Measurements from ENCODE around the gene CMIP.

CMIP gene

GRCh38 chr16:81467815-81468214 lies 23.2 kb downstream of the CMIP start:
- DNase-seq (ENCODE audit: low read depth) = no peak
- no peak for TF ChIP-seq CTCF (IDR thresholded peaks at IDR 0.05; ENCODE audit: low read length, missing control alignments)
- no peak overlapping the region for H3K4me3 ChIP-seq (replicated peaks; ENCODE audit: low read depth, low read length)

GRCh38 chr16:81468269-81468902 lies 23.8 kb downstream of the CMIP start:
- no peak for TF ChIP-seq CTCF (IDR thresholded peaks at IDR 0.05; ENCODE audit: low read length, missing control alignments)
- no peak for DNase-seq (ENCODE audit: low read depth)
- no peak overlapping the region for H3K4me3 ChIP-seq (replicated peaks; ENCODE audit: low read depth, low read length)

GRCh38 chr16:81469183-81469677 lies 24.6 kb downstream of the CMIP start:
- no peak for DNase-seq (ENCODE audit: low read depth)
- no peak overlapping the region for H3K4me3 ChIP-seq (replicated peaks; ENCODE audit: low read depth, low read length)
- no peak for TF ChIP-seq CTCF (IDR thresholded peaks at IDR 0.05; ENCODE audit: low read length, missing control alignments)

DNA sequence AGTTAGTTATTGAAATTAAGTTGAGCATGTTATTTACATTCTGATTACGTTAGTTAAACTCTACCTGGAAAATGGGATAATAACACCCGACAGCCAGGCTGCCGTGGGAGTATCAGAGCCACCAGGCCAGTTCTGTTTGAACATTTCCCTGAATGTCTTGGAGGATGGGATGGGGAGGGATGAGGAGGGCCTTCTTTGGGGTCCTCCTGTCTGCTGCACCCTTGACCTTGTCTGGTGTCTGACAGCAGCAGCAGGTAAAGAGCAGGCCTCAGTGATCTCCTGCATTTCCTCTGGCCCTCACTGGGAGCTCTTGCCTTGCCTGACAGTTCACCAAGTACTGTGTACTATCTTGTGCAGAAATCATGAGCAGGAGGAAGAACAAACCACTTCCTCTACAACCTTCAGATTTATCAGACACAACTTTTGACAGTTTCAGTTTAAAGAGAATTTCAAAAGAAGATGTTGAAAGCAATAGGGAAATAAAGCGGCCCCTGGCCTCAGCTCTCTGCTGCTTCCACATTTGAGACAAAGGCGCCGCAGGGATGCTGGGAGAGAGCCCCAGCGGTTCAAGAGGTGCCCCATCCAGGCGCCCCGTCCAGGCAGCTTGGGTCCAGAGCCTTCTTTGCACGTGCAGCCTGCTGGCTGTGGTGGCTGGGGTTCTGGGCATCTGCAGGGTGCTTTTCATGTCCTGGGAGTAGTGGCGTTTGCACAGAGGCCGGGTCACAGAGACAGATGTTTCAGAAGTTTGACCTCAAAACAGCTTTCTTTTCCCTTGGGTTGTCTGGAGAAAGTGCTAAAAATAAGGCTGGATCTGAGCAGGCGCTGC lies 25.3 kb downstream of the CMIP start:
- no peak for DNase-seq (ENCODE audit: low read depth)
- no peak overlapping the region for H3K4me3 ChIP-seq (replicated peaks; ENCODE audit: low read depth, low read length)
- TF ChIP-seq CTCF (IDR thresholded peaks at IDR 0.05; ENCODE audit: low read length, missing control alignments) = no peak

- no peak for DNase-seq (ENCODE audit: low read depth)
- H3K4me3 ChIP-seq (replicated peaks; ENCODE audit: low read depth, low read length) = no peak overlapping the region
- no peak for TF ChIP-seq CTCF (IDR thresholded peaks at IDR 0.05; ENCODE audit: low read length, missing control alignments)
Observed at GRCh38 chr16:81470796-81471636, 26.4 kb downstream of the CMIP start.

DNA sequence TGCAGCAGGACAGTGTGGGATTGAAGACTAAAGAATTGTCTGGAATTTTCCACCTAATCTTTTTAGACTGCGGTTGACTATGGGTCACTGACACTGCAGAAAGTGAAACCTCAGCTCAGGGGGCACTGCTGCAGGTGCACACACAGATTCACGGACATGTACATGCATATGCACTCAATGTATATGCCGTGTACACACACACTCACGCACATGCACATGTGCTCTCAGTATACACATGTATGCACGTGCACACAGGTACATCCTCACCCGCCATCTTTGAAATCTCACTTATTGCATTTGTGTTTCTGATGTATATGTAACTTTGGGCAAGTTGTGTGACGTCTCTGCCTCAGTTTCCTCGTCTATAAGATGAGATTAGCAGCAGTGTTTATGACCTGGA lies 27.3 kb downstream of the CMIP start:
- no peak for TF ChIP-seq CTCF (IDR thresholded peaks at IDR 0.05; ENCODE audit: low read length, missing control alignments)
- no peak for DNase-seq (ENCODE audit: low read depth)
- H3K4me3 ChIP-seq (replicated peaks; ENCODE audit: low read depth, low read length) = no peak overlapping the region
